Upper lobe of left lung (tissue), 6 donors: ENCODE measurements around the gene LRP5. TPM values are rescaled to one million over a fixed set of nuclear protein-coding genes. Genes with fewer than 3 reads are reported as not detected.

ENCODE experiments used
- ATAC-seq, 2 donors: fragments of 200-7000 bp; cut with Tn5 transposase; one replicate each; pipeline ENCODE4 v1.9.1; 2022; ENCODE audit warnings: mild to moderate bottlenecking in 2 of 2, moderate library complexity in 2 of 2; ENCODE audit not compliant: low FRiP score in 2 of 2
- DNase-seq, 2 donors: peaks; one replicate each; pipeline ENCODE4 v3.0.0-alpha.2; 2019 to 2020
- H3K27ac ChIP-seq, 4 donors: fragments of 200-600 bp; sonication (generic); one replicate each; pipeline ENCODE4 v1.5.1; 2016 to 2019
- H3K27me3 ChIP-seq, 4 donors: fragments of 200-600 bp; sonication (generic); one replicate each; pipeline ENCODE4 v1.5.1; 2017 to 2019
- H3K36me3 ChIP-seq, 4 donors: fragments of 200-600 bp; sonication (generic); one replicate each; pipeline ENCODE4 v1.5.1; 2016 to 2019
- H3K4me1 ChIP-seq, 4 donors: fragments of 200-600 bp; sonication (generic); one replicate each; pipeline ENCODE4 v1.5.1; 2018 to 2019
- H3K4me3 ChIP-seq, 4 donors: fragments of 200-600 bp; sonication (generic); one replicate each; pipeline ENCODE4 v1.5.1; 2017 to 2019; ENCODE audit warnings: mild to moderate bottlenecking in 2 of 4, moderate library complexity in 1 of 4
- H3K9me3 ChIP-seq, 4 donors: fragments of 200-600 bp; sonication (generic); one replicate each; pipeline ENCODE4 v1.5.1; 2018 to 2019
- EP300 ChIP-seq, 4 donors: sonication (generic); formaldehyde crosslinking; IDR thresholded peaks; one replicate each; pipeline ENCODE4 v1.5.1; 2017; ENCODE audit warnings: antibody characterized with exemption in 4 of 4, control low read depth in 2 of 4
- POLR2A ChIP-seq, 4 donors: fragments of 450-650 bp; IDR thresholded peaks; one replicate each; pipeline ENCODE4 v1.5.1; 2016 to 2017; ENCODE audit warnings: antibody characterized with exemption in 4 of 4, mild to moderate bottlenecking in 2 of 4
- POLR2AphosphoS5 ChIP-seq, 2 donors: sonication (generic); formaldehyde crosslinking; IDR thresholded peaks; one replicate each; pipeline ENCODE4 v1.5.1; 2017; ENCODE audit warnings: antibody characterized with exemption in 2 of 2
- WGBS, 2 donors: methylation state at CpG; one replicate each; pipeline ENCODE4 v1.1.5; 2017 to 2018; 5-methylcytosine and 5-hydroxymethylcytosine counted together
- total RNA-seq, 6 donors: library from RNA; depleted of rRNA in 4 of 6; stranded (reverse); fragments of >200 nt in 4 of 6; gene quantifications; one replicate each; pipeline versions ENCODE4 v1.1.0 to v1.2.1, GENCODE V29; 2016 to 2021
- TF ChIP-seq, protein P1 (sequence below), 6 experiments: fragments of 450-650 bp in 4 of 6; fragments of 200-600 bp in 2 of 6; sonication (generic) in 2 of 6; IDR thresholded peaks; one replicate each; pipeline ENCODE4 v1.5.1; 2016 to 2019; ENCODE audit warnings: antibody characterized with exemption in 6 of 6
- donor health status: DM: no; HTN: no; CAD: no; lungs with moderate emphysema.
- donor health status: DM: no; HTN: yes; CAD: no; lungs with severe emphysema.

Gene LRP5
- total RNA-seq, 6 donors from 2014 or later, result 51.5 to 79.4 (median 67.6) TPM

DNA sequence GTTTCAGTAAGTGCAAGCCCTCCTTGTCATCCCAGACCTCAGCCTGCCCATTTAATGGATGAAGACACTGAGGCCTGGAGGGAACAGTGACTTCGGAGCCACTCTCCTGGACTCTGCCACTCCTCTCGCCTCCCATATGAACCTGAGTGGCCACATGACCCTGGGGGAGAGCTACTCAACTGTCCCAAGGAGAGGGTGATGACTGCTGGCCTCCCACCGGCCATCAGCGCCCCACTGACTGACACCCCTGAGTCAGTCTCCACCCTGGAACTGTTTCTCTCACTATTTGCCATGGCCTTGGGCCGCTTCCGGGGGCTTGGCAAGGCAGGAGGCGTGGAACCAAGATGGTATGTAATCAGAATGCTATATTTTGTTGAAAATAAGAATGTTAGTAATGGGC lies 17.1 kb downstream of the LRP5 start:
- peak overlapping the region in 2 of 4 donors; percentile 11 to 12 for H3K27ac ChIP-seq
- H3K9me3 ChIP-seq, result no peaks in the 10 kb centered on the region
- TF ChIP-seq EP300 (IDR thresholded peaks at IDR 0.05) (no peak), POLR2A (IDR thresholded peaks at IDR 0.05) (no peak), POLR2AphosphoS5 (IDR thresholded peaks at IDR 0.05) (no peak)
- TF ChIP-seq, protein P1, sequence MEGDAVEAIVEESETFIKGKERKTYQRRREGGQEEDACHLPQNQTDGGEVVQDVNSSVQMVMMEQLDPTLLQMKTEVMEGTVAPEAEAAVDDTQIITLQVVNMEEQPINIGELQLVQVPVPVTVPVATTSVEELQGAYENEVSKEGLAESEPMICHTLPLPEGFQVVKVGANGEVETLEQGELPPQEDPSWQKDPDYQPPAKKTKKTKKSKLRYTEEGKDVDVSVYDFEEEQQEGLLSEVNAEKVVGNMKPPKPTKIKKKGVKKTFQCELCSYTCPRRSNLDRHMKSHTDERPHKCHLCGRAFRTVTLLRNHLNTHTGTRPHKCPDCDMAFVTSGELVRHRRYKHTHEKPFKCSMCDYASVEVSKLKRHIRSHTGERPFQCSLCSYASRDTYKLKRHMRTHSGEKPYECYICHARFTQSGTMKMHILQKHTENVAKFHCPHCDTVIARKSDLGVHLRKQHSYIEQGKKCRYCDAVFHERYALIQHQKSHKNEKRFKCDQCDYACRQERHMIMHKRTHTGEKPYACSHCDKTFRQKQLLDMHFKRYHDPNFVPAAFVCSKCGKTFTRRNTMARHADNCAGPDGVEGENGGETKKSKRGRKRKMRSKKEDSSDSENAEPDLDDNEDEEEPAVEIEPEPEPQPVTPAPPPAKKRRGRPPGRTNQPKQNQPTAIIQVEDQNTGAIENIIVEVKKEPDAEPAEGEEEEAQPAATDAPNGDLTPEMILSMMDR (IDR thresholded peaks at IDR 0.05), result no peak
- no peaks in the 10 kb centered on the region for H3K36me3 ChIP-seq
- 72 to 73% methylated on average over 7 of the region's 7 CpGs for WGBS, 2 donors
- DNase-seq, result no peak
- H3K27me3 ChIP-seq, result no peaks in the 10 kb centered on the region
- no peak overlapping the region for H3K4me3 ChIP-seq
- ATAC-seq, result no peak
- H3K4me1 ChIP-seq, result peaks cover 53 to 90% (median 68%) of the 10 kb centered on the region in 4 donors

DNA sequence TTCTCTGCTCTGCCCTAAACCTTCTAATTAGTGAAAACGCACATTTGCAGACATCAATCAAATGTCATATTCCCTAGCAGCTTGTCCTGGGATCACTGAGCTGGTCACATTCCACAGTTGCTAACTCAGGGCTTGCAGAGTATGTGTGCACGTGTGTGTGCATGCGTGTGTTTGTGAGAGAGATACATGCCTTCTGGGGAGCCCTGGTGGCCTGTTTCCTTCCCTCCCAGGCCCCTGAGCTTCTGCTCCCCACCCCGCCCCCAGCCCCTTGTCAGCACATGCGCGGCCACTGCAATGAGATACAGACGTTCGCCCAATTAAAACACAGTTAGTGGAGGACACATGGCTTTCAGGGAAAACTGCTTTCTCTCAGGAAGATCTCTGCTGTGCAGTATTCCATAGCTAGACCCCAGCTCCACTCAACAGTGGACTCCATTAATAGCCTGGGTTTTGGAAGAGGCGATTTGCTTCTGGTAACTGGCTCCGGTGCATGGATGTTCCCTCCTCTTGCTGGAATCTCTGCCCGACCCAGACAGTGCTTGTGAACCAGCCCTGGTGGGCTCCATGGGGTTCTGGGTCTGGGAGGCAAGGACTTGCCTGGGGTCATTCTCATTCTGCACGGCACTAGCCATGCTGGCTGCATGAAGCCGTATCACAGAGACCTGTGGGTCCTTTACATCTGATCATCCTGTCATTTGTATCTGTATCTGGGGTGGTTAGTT lies 17.7 kb downstream of the LRP5 start:
- DNase-seq (no peak), ATAC-seq (no peak)
- Histone ChIP-seq H3K27me3 (no peaks in the 10 kb centered on the region), H3K36me3 (no peaks in the 10 kb centered on the region), H3K4me3 (no peak overlapping the region), H3K27ac (peak overlapping the region; percentile 52 to 84 (median 74)), H3K9me3 (no peaks in the 10 kb centered on the region), H3K4me1 (peaks cover 53 to 85% (median 65%) of the 10 kb centered on the region in 4 donors)
- TF ChIP-seq, protein P1 (IDR thresholded peaks at IDR 0.05), result no peak
- TF ChIP-seq POLR2A (IDR thresholded peaks at IDR 0.05) (no peak), EP300 (IDR thresholded peaks at IDR 0.05) (no peak), POLR2AphosphoS5 (IDR thresholded peaks at IDR 0.05) (no peak)
- 71 to 80% methylated on average over 9 to 13 of the region's 13 CpGs for WGBS, 2 donors

DNA sequence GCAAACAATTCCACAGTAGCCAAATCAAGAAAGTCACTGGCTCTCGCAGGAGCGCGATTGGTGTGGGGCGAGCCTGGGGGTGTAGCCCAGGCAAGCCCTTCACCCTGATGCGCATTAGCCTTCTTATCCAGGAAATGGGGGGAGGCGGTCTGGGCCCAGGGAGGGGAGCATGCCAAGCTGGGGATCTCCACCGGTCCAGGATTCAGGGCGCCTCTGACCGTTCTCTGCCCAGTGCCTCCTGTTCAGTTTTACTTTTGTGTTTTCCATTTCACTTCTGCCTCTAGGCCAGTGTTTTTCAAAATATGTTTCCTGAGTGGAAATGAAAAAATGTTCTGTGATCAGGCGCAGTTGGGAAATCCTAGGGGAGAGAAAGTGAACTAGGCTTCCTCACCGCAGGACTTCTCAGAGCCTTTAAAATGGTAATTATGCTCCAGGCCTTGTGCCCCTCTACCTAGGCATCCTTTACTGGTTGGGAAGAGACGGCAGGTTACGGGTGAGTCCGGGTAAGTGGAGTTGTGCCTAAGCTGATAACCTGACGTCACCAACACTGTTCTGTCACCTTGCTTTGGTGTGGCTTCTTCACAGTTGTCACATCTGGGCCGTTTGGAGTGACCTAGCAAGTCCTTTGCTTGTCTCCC lies 18.4 kb downstream of the LRP5 start:
- 54 to 56% methylated on average over 15 to 16 of the region's 16 CpGs for WGBS, 2 donors
- peak overlapping the region; percentile 52 to 84 (median 74) for H3K27ac ChIP-seq
- no peak overlapping the region for H3K4me3 ChIP-seq
- no peaks in the 10 kb centered on the region for H3K27me3 ChIP-seq
- TF ChIP-seq EP300 (IDR thresholded peaks at IDR 0.05) (no peak), POLR2AphosphoS5 (IDR thresholded peaks at IDR 0.05) (no peak), POLR2A (IDR thresholded peaks at IDR 0.05) (no peak)
- TF ChIP-seq, protein P1 (IDR thresholded peaks at IDR 0.05), result no peak
- no peaks in the 10 kb centered on the region for H3K9me3 ChIP-seq
- H3K4me1 ChIP-seq, result peaks cover 53 to 82% (median 61%) of the 10 kb centered on the region in 4 donors
- no peak for ATAC-seq
- no peaks in the 10 kb centered on the region for H3K36me3 ChIP-seq
- no peak for DNase-seq

DNA sequence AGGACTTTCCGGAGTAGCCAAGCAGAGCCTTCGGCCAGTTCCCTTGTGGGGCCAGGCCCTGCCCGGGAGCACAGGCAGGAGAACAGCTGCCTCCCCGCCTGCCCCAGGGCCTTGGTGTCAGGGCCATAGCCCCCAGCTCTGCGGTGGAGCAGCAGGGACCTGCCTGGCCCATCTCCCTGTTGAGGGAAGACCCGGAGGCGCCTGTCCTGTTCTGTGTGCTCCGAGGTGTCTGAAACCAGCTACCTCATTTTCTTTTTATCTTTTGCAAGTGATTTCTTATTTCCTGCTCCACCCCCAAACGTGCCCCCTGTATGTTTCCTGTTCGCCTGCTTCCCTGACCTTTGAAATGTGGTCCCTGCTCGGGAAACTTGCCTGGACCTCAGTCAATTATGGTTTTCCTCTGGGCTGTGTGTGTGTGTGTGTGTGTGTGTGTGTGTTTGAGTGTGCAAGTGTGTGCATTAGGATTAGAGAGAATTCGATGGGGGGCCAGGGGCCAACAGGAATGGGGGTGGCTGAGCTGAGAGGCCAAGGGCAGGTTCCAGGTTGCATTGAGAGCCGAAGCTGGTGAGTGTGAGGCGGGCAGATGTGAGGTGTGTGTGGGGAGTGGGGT lies 19.1 kb downstream of the LRP5 start:
- H3K27ac ChIP-seq, result peak overlapping the region; percentile 53 to 84 (median 74)
- H3K9me3 ChIP-seq, result no peaks in the 10 kb centered on the region
- no peak for ATAC-seq
- 37 to 38% methylated on average over 12 to 14 of the region's 14 CpGs for WGBS, 2 donors
- DNase-seq, result no peak
- H3K27me3 ChIP-seq, result no peaks in the 10 kb centered on the region
- TF ChIP-seq, protein P1 (IDR thresholded peaks at IDR 0.05), result no peak
- TF ChIP-seq POLR2A (IDR thresholded peaks at IDR 0.05), result no peak
- TF ChIP-seq POLR2AphosphoS5 (IDR thresholded peaks at IDR 0.05), result no peak
- no peak for TF ChIP-seq EP300 (IDR thresholded peaks at IDR 0.05)
- no peaks in the 10 kb centered on the region for H3K36me3 ChIP-seq
- H3K4me1 ChIP-seq, result peaks cover 53 to 83% (median 60%) of the 10 kb centered on the region in 4 donors
- no peak overlapping the region for H3K4me3 ChIP-seq
